ENCODE data around the gene CAMKMT.

DNA sequence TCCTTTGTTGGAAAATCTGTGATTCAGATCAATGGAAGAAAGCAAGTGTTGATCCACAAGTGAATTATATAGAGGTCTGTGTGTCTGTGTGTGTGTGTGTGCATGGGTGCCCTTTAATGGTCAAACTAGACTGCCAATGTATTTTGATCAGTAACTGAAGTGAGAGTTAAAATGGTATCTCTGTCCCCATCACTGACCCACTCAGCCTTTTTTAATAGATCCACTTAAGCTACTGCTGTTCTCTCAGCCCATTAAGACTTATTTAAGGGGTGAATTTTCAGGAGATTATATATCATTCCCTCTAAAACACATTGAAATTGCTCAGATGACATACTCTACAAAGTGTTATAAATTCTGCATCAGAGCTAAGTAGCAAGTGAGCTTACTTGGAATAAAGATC, 386.0 kb downstream of the CAMKMT start:
- no peak for TF ChIP-seq POLR2A (IDR thresholded peaks at IDR 0.05)
- TF ChIP-seq, protein P1, sequence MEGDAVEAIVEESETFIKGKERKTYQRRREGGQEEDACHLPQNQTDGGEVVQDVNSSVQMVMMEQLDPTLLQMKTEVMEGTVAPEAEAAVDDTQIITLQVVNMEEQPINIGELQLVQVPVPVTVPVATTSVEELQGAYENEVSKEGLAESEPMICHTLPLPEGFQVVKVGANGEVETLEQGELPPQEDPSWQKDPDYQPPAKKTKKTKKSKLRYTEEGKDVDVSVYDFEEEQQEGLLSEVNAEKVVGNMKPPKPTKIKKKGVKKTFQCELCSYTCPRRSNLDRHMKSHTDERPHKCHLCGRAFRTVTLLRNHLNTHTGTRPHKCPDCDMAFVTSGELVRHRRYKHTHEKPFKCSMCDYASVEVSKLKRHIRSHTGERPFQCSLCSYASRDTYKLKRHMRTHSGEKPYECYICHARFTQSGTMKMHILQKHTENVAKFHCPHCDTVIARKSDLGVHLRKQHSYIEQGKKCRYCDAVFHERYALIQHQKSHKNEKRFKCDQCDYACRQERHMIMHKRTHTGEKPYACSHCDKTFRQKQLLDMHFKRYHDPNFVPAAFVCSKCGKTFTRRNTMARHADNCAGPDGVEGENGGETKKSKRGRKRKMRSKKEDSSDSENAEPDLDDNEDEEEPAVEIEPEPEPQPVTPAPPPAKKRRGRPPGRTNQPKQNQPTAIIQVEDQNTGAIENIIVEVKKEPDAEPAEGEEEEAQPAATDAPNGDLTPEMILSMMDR (IDR thresholded peaks at IDR 0.05): no peak
